HK-2 (cell line): Measurements from ENCODE around the gene SLC22A15.
"Not testable (repeated sequence)": the region's sequence is repeated elsewhere in the genome, so short reads cannot be mapped to it uniquely, and the experiment has no call there.

Experiments
- DNase-seq: peaks from one replicate; pipeline ENCODE4 v3.0.0-alpha.2; 2018; ENCODE audit not compliant: unreplicated experiment

SLC22A15 gene

GRCh38 chr1:115980998-115981993, 5.0 kb downstream of the SLC22A15 start:
- DNase-seq, result peak; percentile 16

GRCh38 chr1:115982400-115982799, 6.1 kb downstream of the SLC22A15 start:
- no peak for DNase-seq

DNA sequence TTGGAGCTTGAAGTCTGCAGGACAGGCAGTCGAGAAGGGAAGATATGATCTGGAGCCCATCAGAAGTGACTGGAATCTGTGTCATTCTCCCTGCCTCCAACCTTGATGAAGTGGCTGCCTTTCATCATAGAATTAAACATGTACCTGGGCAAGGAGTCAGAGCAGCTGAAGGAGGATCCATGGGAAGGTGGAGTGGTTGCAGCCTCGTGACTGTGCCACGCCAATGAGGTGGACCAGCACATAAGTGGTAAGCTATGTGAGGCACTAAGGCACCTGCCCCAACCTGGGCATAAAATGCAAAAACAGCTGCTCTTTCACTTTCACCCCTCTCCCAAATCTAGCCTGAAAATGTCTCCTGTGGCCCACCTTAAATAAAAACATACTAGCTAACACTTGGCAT, 7.3 kb downstream of the SLC22A15 start:
- no peak for DNase-seq

GRCh38 chr1:115987623-115988022, 11.3 kb downstream of the SLC22A15 start:
- no peak for DNase-seq

DNA sequence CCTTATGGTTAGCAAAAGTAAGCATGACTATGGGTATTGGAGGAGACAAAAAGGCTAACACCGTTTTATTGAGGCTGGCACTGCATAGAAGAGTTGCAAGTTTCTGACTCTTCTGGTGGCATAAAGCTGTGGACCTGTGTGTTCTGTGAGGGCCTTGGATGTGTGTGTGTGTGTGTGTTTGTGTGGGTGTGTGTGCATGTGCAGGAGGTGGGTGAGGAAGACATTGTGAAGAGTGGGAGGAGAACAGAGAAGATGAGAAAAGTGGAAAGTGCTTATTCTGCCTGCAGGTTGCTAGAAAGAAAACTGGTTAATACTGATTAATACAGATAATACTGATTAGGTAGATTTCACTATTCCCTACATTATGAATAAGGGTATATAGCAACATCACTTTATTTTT, 12.6 kb downstream of the SLC22A15 start:
- no peak for DNase-seq

DNA sequence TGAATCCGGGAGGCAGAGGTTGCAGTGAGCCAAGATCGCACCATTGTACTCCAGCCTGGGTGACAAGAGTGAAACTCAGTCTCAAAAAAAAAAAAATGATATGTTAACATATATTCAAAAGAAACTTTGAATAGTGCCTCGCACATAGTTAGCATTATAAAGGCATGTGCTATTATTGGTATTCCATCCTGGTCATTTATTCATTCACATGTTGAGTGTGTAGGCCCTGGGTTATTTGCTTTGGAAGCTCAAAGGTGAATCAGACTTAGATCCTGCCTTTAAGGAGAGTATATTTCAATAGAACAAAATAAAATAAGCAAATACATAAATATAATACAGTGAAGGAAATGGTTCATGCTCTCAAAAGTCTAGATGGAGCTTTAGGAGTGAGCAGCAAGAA, 13.4 kb downstream of the SLC22A15 start:
- DNase-seq, result no peak

DNA sequence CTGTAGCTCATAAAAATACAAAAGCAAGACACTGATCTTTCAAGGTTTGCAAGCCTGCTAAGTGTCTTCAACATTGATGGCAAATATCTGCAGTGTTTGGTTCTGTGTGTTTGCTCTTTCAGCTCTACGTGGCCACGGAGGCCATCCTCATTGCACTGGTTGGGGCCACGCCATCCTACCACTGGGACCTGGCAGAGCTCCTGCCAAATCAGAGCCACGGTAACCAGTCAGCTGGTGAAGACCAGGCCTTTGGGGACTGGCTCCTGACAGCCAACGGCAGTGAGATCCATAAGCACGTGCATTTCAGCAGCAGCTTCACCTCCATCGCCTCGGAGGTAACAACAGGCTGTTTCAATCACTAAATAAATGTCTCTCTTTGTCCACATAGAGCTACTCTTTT, 15.6 kb downstream of the SLC22A15 start:
- no peak for DNase-seq

GRCh38 chr1:115997921-115998320, 21.6 kb downstream of the SLC22A15 start:
- DNase-seq, result not testable (repeated sequence)

- no peak for DNase-seq
These were observed 25.6 kb downstream of the SLC22A15 start for GRCh38 chr1:116001739-116002487.

GRCh38 chr1:116002781-116003420, 26.6 kb downstream of the SLC22A15 start:
- DNase-seq, result no peak

- no peak for DNase-seq
These were observed 27.5 kb downstream of the SLC22A15 start for GRCh38 chr1:116003823-116004222.

DNA sequence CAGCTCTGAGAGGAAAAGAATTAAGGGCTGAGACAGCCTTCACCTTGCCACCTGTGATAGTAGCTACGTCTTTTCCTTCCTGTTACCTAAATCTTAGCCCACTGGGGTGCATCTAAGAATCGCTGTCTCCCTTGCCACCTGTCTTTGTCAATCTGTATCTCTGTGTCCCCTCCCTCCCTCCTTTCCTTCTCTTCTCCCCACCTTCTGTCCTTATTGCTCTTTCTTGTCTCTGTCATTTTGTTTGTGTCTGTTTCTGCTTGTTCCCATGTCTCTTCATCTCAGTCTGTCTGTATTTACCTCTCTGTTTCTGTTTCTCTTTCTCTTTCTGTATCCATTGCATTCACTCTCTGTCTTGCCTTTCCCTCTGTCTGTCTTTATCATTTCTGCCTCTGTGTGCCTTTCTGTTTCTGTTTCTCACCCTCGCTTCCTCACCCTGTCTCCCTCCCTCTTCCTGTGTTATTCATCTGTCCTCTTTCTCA, 30.2 kb downstream of the SLC22A15 start:
- no peak for DNase-seq

- no peak for DNase-seq
These were observed 32.5 kb downstream of the SLC22A15 start for GRCh38 chr1:116008656-116009390.

DNA sequence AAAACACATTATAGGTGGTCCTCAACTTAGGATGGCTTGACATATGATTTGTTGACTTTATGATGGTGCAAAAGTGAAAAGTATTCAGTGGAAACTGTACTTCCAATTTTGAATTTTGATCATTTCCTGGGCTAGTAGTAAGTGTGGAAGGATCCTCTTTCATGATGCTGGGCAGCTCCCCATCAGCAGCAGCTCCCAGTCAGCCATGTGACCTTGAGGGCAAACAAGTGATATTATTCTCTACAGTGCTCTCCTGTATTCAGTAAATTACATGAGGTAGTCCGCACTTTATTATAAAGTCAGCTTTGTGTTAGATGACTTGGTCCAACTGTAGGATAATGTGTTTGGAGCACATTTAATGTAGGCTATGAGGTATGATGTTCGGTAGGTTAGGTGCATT, 36.4 kb downstream of the SLC22A15 start:
- no peak for DNase-seq

- no peak for DNase-seq
These were observed 39.4 kb downstream of the SLC22A15 start for GRCh38 chr1:116015679-116016078.

GRCh38 chr1:116018007-116018406, 41.7 kb downstream of the SLC22A15 start:
- DNase-seq, result no peak

DNA sequence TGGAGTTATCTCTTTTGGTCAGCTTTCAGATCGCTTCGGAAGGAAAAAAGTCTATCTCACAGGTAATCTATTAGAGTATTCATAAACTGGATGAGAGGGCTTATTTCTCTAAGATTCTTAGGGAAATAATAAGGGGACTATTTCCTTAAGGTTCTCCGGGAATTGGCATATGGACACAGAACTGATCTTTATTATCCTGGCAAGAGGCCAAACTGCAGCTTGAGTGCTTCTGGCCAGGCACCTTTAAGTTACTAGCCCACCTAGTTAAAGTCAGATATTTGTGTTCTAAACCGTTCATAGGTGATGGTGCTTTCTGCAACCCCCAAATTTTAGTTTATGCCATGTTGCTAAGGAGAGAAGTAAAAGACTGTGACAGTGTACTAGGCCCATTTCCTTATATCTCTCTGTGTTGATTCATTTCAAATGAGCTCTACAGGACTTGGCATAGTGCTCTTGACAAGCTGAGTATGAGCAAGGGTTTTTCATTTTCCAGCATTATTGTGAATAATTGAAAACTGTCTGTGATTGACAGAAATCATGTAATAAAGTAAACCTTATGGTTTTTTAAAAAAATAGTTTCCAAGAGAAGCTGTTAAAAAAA, 43.4 kb downstream of the SLC22A15 start:
- DNase-seq, result no peak

- DNase-seq, result peak; percentile 32
These were observed 44.5 kb downstream of the SLC22A15 start for GRCh38 chr1:116020668-116021272.

DNA sequence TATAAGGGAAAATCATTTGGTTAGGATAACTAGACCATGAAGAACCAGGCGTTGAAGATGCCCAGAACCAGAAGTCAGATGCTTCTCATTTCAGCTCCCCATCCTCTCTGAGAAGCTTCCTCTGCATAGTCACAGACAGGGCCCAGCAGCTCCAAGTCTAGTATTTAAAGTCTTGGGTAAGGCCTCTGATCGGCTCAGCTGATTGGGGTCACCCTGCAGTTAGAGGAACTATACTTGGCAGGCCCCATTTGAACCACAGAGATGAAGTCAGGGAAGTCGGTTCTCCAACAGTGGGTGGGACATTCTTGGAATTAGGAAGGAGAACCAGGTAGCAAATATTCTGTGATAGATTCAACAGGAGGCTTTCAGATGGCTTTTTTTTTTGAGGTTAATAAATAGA, 48.3 kb downstream of the SLC22A15 start:
- no peak for DNase-seq

DNA sequence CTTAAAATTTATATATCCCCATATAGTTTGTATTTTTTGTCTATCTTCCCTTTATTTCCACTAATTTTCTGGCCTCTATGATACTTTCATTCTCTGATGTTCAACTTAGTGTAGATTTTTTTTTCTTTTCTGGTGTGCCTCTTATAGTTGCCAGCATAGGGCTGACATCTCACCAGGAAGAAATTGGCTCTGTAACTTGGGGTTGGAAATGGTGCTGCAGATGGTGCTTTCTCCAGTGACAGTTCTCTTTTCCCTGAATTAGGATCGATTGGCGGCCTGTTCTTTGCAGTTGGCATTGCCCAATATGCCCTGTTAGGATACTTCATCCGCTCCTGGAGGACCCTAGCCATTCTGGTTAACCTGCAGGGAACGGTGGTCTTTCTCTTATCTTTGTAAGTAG, 50.3 kb downstream of the SLC22A15 start:
- no peak for DNase-seq
